ENCODE data around the gene OR1J4. TPM values are rescaled to one million over a fixed set of nuclear protein-coding genes. Genes with fewer than 3 reads are reported as not detected.
"Not testable (repeated sequence)": the region's sequence is repeated elsewhere in the genome, so short reads cannot be mapped to it uniquely, and the experiment has no call there.

Gene OR1J4
- total RNA-seq, 1 experiment from 2014 or later: not detected

DNA sequence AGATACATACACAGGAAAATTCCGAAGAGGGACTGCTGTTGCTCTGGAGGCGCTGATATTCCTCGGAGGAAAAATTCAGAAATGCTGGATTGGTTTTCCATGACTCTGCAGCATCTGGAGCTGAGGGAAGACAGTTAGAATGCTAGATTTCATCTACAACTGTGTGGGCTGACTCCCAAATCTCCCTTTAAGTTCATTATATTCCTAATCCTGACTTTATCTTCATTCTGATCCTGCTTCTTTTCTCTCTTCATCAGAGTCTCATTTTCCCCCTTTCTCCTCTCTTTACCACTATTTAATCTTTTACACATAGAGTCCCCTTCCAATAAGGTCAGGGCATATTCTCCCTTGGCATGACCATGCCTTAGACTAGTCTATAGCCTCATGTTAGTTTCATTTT lies 8.3 kb downstream of the OR1J4 start, which contains the start of gene OR1N1:
Gene OR1N1, minus strand, starts transcription at position 101 of the 400 bp plus-strand sequence. Its CDS starts 0 bp downstream, at position 101.
- no peak within 1 kb of the TSS for H3K4me3 Mint-ChIP-seq
- H3K27ac Mint-ChIP-seq: no peak within 1 kb of the TSS
- ATAC-seq (no peak), DNase-seq (ENCODE audit: low spot score) (no peak)
- POLR2A ChIA-PET: no interaction called here
- TF ChIP-seq, protein P1, sequence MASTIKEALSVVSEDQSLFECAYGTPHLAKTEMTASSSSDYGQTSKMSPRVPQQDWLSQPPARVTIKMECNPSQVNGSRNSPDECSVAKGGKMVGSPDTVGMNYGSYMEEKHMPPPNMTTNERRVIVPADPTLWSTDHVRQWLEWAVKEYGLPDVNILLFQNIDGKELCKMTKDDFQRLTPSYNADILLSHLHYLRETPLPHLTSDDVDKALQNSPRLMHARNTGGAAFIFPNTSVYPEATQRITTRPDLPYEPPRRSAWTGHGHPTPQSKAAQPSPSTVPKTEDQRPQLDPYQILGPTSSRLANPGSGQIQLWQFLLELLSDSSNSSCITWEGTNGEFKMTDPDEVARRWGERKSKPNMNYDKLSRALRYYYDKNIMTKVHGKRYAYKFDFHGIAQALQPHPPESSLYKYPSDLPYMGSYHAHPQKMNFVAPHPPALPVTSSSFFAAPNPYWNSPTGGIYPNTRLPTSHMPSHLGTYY (CRISPR knock-in tag; IDR thresholded peaks at IDR 0.05): no peak
- TF ChIP-seq NFATC4 (CRISPR knock-in tag; IDR thresholded peaks at IDR 0.05) (no peak), SMAD3 (CRISPR knock-in tag; IDR thresholded peaks at IDR 0.05; ENCODE audit: borderline replicate concordance) (no peak), CREM (CRISPR knock-in tag; IDR thresholded peaks at IDR 0.05) (no peak), NR2C2 (CRISPR knock-in tag; IDR thresholded peaks at IDR 0.05) (no peak), TEAD1 (CRISPR knock-in tag; IDR thresholded peaks at IDR 0.05) (no peak), ELF4 (CRISPR knock-in tag; IDR thresholded peaks at IDR 0.05; ENCODE audit: low read depth) (no peak)
- TF ChIP-seq, protein P2, sequence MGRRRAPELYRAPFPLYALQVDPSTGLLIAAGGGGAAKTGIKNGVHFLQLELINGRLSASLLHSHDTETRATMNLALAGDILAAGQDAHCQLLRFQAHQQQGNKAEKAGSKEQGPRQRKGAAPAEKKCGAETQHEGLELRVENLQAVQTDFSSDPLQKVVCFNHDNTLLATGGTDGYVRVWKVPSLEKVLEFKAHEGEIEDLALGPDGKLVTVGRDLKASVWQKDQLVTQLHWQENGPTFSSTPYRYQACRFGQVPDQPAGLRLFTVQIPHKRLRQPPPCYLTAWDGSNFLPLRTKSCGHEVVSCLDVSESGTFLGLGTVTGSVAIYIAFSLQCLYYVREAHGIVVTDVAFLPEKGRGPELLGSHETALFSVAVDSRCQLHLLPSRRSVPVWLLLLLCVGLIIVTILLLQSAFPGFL (CRISPR knock-in tag; IDR thresholded peaks at IDR 0.05; ENCODE audit: borderline replicate concordance): no peak
- TF ChIP-seq, protein P3, sequence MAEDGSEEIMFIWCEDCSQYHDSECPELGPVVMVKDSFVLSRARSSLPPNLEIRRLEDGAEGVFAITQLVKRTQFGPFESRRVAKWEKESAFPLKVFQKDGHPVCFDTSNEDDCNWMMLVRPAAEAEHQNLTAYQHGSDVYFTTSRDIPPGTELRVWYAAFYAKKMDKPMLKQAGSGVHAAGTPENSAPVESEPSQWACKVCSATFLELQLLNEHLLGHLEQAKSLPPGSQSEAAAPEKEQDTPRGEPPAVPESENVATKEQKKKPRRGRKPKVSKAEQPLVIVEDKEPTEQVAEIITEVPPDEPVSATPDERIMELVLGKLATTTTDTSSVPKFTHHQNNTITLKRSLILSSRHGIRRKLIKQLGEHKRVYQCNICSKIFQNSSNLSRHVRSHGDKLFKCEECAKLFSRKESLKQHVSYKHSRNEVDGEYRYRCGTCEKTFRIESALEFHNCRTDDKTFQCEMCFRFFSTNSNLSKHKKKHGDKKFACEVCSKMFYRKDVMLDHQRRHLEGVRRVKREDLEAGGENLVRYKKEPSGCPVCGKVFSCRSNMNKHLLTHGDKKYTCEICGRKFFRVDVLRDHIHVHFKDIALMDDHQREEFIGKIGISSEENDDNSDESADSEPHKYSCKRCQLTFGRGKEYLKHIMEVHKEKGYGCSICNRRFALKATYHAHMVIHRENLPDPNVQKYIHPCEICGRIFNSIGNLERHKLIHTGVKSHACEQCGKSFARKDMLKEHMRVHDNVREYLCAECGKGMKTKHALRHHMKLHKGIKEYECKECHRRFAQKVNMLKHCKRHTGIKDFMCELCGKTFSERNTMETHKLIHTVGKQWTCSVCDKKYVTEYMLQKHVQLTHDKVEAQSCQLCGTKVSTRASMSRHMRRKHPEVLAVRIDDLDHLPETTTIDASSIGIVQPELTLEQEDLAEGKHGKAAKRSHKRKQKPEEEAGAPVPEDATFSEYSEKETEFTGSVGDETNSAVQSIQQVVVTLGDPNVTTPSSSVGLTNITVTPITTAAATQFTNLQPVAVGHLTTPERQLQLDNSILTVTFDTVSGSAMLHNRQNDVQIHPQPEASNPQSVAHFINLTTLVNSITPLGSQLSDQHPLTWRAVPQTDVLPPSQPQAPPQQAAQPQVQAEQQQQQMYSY (CRISPR knock-in tag; IDR thresholded peaks at IDR 0.05): no peak
- TF ChIP-seq, protein P4, sequence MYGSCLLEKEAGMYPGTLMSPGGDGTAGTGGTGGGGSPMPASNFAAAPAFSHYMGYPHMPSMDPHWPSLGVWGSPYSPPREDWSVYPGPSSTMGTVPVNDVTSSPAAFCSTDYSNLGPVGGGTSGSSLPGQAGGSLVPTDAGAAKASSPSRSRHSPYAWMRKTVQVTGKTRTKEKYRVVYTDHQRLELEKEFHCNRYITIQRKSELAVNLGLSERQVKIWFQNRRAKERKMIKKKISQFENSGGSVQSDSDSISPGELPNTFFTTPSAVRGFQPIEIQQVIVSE (CRISPR knock-in tag; IDR thresholded peaks at IDR 0.05; ENCODE audit: borderline replicate concordance): no peak
- TF ChIP-seq, protein P5, sequence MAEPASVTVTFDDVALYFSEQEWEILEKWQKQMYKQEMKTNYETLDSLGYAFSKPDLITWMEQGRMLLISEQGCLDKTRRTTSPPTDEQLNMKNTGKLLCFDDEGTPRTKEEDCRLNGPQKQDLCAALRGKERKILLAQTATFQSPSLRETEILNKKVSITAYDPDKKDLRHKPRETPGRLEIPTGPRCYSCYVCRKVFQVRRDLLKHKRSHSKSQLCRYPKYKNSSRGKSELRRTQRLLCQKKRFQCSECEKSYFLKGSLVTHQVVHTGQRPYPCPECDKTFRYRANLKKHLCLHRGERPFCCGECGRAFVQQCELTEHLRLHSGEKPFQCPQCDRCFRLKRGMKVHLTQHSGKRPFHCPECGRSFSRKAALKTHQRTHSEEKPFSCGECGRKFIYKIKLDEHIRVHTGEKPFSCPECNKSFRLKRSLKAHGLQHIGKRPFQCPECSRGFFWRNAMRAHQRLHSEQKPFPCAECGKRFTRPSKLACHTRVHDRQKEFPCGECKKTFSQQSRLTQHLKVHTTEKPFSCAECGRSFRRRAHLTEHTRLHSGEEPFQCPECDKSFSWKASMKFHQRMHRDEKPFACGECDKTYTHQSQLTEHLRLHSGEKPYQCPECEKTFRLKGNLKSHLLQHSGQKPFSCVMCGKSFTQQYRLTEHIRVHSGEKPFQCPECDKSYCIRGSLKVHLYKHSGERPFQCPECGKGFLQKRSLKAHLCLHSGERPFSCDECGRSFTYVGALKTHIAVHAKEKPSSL (CRISPR knock-in tag; conservative IDR thresholded peaks at IDR 0.05): no peak
- TF ChIP-seq, protein P6, sequence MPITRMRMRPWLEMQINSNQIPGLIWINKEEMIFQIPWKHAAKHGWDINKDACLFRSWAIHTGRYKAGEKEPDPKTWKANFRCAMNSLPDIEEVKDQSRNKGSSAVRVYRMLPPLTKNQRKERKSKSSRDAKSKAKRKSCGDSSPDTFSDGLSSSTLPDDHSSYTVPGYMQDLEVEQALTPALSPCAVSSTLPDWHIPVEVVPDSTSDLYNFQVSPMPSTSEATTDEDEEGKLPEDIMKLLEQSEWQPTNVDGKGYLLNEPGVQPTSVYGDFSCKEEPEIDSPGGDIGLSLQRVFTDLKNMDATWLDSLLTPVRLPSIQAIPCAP (CRISPR knock-in tag; IDR thresholded peaks at IDR 0.05): no peak
- TF ChIP-seq, protein P7, sequence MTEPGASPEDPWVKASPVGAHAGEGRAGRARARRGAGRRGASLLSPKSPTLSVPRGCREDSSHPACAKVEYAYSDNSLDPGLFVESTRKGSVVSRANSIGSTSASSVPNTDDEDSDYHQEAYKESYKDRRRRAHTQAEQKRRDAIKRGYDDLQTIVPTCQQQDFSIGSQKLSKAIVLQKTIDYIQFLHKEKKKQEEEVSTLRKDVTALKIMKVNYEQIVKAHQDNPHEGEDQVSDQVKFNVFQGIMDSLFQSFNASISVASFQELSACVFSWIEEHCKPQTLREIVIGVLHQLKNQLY (CRISPR knock-in tag; IDR thresholded peaks at IDR 0.05): no peak
- TF ChIP-seq, protein P8, sequence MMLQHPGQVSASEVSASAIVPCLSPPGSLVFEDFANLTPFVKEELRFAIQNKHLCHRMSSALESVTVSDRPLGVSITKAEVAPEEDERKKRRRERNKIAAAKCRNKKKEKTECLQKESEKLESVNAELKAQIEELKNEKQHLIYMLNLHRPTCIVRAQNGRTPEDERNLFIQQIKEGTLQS (CRISPR knock-in tag; conservative IDR thresholded peaks at IDR 0.05): no peak
- peaks cover 44% of the 10 kb centered on the region for H3K27me3 Mint-ChIP-seq (ENCODE audit: low read depth)
- H3K4me1 Mint-ChIP-seq: no peaks in the 10 kb centered on the region
- CTCF ChIA-PET: no interaction called here
- peaks cover 39% of the 10 kb centered on the region for H3K36me3 Mint-ChIP-seq
- peaks cover 87% of the 10 kb centered on the region for H3K9me3 Mint-ChIP-seq

DNA sequence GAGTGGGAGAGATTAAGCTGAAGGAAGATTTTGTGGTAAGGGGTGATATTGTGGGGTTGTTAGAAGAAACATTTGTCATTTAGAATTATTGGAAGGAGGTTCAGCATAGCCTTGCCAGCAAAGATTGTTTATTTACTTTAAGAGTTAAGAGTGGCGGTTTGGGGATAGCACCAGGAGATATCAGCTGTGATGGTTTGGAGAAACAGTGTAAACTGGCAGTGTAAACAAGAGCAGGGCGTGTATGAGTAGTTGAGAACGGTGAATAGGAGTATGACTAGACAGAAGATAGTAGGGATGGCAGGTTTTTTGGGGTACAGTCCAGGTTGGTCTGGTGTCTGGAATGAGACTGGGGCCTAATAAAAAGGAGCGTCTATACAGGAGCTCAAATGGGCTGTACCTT lies 12.2 kb downstream of the OR1J4 start:
- Mint-ChIP-seq H3K9me3 (peaks cover 96% of the 10 kb centered on the region), H3K36me3 (peaks cover 65% of the 10 kb centered on the region), H3K27me3 (ENCODE audit: low read depth) (peaks cover 56% of the 10 kb centered on the region)
- CTCF ChIA-PET; ATAC-seq; H3K4me1 Mint-ChIP-seq; H3K4me3 Mint-ChIP-seq; DNase-seq (ENCODE audit: low spot score); H3K27ac Mint-ChIP-seq; POLR2A ChIA-PET: not testable (repeated sequence)
